GM19025 (cell line): ENCODE measurements around the gene SLC6A20.

ENCODE experiments used
- ATAC-seq: cut with Tn5 transposase; IDR thresholded peaks from one replicate; pipeline ENCODE4 v1.9.1; 2021; ENCODE audit warnings: mild to moderate bottlenecking, low read depth, moderate library complexity; ENCODE audit not compliant: unreplicated experiment

Gene SLC6A20, protein sequence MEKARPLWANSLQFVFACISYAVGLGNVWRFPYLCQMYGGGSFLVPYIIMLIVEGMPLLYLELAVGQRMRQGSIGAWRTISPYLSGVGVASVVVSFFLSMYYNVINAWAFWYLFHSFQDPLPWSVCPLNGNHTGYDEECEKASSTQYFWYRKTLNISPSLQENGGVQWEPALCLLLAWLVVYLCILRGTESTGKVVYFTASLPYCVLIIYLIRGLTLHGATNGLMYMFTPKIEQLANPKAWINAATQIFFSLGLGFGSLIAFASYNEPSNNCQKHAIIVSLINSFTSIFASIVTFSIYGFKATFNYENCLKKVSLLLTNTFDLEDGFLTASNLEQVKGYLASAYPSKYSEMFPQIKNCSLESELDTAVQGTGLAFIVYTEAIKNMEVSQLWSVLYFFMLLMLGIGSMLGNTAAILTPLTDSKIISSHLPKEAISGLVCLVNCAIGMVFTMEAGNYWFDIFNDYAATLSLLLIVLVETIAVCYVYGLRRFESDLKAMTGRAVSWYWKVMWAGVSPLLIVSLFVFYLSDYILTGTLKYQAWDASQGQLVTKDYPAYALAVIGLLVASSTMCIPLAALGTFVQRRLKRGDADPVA

DNA sequence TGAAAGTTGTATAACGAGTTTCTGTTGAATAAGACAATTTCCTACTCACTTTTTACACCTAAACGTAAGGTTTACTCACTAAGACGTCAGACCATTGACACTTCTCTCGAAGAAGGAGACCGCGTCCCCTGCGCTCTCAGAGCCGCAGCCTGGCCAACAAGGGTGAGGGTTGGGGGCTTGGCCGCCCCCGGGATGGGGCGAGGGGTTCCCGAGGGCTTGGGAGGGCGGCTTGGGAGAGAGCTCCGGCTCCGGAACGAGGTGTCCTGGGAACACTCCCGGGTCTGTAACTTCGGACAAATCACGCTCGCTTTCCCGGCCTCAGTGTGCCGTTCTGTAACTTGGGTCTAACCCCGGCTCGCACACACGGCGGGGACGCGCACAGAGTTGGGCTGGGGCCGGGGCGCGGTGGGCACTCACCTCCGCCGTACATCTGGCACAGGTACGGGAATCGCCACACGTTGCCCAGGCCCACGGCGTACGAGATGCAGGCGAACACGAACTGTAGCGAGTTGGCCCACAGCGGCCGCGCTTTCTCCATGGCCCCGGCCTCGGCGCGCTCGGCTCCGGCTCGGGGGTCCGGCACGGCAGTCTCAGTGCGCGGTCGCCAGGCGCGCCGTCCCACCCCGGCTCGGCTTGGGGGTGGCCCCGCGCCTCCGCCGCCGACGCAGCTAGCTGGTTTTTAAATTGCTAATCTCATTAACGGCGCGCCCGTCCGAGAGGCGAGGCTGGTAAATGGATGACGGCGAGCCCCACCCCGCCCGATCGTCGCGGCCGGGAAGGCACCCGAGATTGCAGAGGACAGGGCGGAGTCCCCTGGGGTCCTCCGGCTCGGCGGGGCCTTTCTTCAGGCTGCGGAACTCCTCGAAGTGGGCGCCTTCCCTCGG lies at the start of gene SLC6A20:
SLC6A20 (minus strand) TSS at position 655 of the 884 bp plus-strand sequence; CDS start at position 538, 117 bp downstream.
- no peak for ATAC-seq

GRCh38 chr3:45844616-45845015 lies 48.3 kb upstream of the SLC6A20 start:
- ATAC-seq, result no peak

DNA sequence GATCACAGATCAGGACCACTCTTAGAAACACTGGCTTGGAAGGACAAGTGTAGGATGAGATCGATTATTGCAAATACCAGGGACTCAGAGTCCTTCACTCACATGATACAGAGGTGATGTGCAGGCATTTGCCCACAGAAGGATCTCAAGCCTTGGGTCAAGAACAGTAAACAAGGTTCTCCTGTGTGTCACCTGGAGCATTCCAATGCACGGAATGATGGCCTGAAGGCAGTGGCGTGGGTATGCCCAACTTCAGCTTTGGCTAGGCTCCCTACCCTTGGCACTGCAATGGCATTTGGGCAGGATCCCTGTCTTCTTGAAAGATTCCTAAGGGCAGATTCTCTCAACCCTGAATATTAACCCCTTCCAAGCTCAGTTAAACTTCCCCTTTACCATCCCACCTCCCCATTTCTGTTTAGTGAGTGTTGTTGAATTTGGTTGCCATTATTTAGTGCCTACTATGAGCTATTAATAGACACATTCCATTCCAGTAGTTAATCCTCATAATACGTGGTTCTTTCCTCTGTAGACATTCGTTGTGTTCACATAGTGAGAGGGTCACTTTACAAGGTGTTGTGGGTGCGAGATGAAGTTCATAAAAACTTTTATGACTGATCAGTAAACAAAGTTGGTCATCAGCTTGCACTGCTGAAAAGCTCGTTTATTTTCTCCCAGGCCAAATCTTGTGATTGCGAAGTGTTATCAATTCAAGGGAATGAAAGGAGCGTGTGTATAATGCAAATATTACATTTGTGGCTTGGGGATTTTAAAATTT lies 46.7 kb upstream of the SLC6A20 start:
- ATAC-seq, result no peak

GRCh38 chr3:45841757-45842491 lies 45.6 kb upstream of the SLC6A20 start, which contains the start of gene LZTFL1:
LZTFL1 (minus strand) TSS chr3:45842119; CDS start chr3:45841991, 128 bp downstream.
- peak; percentile 96 for ATAC-seq

DNA sequence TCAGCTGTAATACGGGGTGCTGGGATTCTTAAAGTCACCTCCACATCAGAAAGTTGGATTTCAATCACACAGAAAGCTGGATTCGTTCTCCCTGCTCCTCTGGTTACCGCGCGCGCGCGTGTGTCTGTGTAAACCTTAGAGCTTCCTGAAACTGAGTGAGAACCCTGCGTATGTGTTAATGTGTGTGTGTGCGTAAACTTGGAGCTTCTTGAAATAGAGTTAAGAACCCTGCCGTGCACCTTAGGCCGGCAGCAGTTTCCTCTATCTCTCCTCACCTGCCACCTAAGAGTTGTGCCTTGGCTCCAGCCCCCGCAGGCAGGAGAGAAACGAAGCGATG lies 45.1 kb upstream of the SLC6A20 start:
- peak; percentile 17 for ATAC-seq

- no peak for ATAC-seq
Observed at GRCh38 chr3:45838466-45838865, 42.1 kb upstream of the SLC6A20 start.

GRCh38 chr3:45832699-45833098 lies 36.4 kb upstream of the SLC6A20 start:
- ATAC-seq, result no peak

DNA sequence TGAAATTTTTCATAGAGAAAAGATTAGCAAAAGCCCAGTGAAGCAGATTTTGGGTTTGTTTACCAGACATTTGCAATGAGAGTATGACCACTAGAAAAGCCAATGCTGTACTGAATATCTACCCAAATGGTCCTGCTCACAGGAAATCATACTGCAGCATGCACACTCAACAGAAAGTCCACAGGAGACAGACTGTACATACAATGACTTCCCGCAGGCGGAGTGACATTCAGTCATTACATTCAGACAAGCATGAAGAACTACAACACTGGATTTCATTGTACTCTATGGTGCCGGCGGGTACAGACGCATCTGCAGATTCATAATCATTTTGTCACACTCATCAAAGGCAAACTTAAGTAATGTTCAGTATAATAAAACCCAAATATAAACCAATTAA lies 33.8 kb upstream of the SLC6A20 start:
- ATAC-seq, result no peak

DNA sequence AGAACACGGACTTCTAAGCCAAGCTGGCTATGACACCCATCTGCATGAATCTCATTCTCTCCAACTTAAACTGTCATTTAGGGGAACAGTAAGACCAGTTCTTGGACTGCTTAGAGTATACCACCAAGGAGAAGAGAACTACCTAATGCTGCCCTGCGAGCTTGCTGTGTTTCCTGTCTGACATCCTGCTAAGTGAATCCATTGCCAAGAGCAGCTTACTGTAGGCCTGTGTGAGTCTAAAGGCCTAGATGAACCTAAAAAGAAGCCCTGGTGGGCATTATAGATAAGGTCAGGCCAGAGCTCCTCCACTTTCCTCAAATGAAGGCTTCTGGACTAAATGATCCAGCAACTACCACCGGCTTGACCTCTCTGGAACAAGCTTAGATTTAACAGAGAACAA lies 30.6 kb upstream of the SLC6A20 start:
- ATAC-seq, result no peak

DNA sequence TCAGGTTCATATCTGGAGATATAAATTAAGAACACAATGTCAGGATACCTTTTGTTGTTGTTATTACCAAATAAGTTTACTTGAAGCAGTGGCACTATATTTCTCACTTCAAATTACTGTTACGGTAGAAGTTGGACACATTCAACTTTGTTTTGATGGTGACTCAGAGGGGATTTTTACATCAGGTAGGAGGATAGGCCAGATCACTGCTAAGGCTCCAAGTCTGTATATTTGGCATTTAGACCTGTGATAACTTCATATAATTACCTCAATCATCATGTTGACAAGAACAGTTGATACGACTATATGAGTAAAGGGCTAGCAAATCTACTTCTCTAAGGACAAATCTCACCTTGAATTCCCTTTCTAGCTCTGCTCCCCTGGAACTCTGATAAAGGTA lies 30.0 kb upstream of the SLC6A20 start:
- no peak for ATAC-seq

DNA sequence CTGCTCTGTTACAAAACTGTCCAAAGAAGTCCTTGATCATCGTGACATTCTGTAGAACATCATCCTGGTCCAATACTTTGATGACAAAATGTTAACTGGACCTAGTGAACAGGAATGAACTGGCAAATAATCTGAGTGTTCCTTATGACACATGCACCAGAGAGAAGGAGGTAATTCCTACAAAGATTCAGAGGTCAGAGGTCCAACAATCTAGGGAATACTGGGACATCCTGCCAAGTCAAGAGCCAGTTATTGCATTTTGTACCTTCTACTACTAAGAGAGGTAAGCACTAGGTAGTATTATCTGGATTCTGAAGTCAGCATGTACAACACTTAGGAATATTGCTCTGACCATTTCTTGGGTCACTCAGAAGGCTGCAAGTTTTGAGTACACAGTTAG lies 24.8 kb upstream of the SLC6A20 start:
- ATAC-seq, result no peak

DNA sequence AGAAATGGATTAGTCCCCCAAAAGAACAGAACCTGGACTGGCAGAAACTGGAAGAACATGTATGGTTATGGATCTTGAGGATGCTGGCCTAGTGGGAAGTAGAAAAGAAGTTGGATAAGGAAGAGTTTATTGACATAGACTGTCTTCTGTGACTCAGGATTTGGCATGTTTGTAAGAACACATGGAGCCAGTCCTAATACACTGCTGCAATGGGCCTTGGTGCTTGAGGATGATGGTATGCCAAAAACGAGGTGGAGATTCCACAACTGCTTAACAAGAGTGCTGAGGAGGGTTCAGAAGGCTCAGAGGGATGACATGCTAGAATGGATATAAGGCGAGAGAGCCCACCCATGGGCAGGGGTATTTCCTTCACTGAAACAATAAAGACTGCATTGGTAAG lies 23.2 kb upstream of the SLC6A20 start:
- no peak for ATAC-seq

GRCh38 chr3:45817831-45818522 lies 21.6 kb upstream of the SLC6A20 start:
- ATAC-seq, result no peak

DNA sequence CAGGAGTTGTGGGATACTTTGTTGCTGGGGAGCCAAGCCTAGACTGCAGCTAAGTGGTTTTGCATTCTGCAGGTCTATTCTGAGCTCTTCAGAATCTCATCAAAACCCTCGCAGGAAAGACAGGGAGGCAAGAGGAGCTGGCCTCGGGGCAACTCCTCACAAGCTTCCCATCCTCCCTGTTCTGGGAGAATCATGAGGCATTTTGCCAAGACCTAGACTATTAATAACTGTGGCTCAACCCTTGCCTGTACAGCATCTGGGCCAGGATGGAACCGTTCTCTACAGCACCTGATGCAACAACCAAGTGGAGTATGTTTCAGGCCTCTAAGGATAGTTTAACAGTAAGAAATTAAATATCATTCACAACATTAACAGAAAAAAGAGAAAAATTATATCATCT lies 20.2 kb upstream of the SLC6A20 start:
- no peak for ATAC-seq

DNA sequence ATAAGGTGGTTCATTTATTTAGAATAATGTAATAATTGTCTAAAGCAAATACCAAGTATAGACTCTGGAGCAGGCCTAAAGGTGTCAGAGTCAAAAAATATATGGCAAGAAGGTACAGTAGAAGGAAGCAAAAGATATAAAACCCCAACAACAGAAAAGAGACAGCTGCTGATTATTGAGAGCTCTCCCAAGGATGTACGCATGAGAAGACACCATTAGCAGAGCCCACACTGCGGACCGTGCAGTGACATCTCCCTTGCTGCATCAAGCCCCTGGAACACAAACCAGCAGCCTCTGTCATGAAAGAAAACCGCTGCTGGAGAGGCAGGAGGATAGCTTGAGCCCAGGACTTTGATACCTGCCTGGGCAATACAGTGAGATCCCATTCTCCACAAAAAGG lies 18.0 kb upstream of the SLC6A20 start:
- ATAC-seq, result no peak

DNA sequence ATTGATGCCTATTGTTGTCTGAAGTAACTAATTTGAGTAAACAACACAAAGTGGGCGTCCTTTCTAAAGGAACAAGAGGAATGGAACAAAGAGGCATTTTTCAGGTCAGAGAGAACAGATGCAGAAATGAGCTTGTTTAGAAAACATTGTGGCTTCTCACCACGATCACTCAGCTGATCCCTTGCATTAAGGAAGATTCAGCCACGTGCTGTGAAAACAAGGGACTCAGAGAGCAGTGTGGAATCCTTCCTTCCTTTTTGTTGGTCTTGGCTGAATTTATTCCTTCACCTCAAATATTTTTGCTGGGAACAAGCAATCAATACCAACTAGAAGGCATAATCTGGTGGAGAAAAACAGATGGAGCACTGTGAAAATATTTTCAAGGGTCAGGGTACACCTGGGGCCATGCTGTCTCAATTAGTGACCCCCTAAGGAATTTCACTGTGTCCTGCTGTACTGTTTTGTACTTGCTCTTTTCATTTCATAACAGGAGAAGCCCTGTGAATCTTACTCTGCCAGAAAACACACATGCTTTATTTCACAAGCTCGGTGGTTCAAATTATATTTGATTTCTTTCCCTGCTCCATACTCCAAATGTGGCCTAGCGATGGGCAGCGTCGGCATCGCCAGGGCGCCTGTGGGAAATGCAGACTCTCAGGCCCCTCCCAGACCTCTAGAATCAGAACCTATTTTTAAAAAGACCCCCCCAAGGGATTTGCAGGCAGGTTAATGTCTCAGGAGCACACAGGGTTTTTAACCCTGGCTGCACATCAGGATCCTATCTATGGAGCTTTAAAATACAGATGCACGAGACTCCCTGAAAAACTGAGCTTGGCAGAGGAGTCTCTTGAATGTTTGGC lies 11.6 kb upstream of the SLC6A20 start:
- ATAC-seq, result no peak

- ATAC-seq, result no peak
Observed at GRCh38 chr3:45807133-45807532, 10.8 kb upstream of the SLC6A20 start.

- no peak for ATAC-seq
Observed at GRCh38 chr3:45806072-45806471, 9.7 kb upstream of the SLC6A20 start.
